DND-41 (cell line): ENCODE results near the gene IL3RA.

Experiments used
- EZH2 ChIP-seq: IDR thresholded peaks from 3 replicates; pipeline ENCODE4 v1.6.1; 2012; ENCODE audit warnings: borderline replicate concordance, low read depth, mild to moderate bottlenecking, moderate library complexity, low read length, inconsistent platforms; ENCODE audit not compliant: severe bottlenecking
- TF ChIP-seq, protein P1 (sequence below): IDR thresholded peaks from 2 replicates; pipeline ENCODE4 v1.5.1; 2012; ENCODE audit warnings: borderline replicate concordance, low read length, moderate library complexity, mild to moderate bottlenecking; ENCODE audit not compliant: poor library complexity, severe bottlenecking; ENCODE audit errors: extremely low read depth

- TF ChIP-seq, protein P1, sequence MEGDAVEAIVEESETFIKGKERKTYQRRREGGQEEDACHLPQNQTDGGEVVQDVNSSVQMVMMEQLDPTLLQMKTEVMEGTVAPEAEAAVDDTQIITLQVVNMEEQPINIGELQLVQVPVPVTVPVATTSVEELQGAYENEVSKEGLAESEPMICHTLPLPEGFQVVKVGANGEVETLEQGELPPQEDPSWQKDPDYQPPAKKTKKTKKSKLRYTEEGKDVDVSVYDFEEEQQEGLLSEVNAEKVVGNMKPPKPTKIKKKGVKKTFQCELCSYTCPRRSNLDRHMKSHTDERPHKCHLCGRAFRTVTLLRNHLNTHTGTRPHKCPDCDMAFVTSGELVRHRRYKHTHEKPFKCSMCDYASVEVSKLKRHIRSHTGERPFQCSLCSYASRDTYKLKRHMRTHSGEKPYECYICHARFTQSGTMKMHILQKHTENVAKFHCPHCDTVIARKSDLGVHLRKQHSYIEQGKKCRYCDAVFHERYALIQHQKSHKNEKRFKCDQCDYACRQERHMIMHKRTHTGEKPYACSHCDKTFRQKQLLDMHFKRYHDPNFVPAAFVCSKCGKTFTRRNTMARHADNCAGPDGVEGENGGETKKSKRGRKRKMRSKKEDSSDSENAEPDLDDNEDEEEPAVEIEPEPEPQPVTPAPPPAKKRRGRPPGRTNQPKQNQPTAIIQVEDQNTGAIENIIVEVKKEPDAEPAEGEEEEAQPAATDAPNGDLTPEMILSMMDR, result no peak
- TF ChIP-seq EZH2, result no peak
Measured at GRCh38 chrX:1419545-1420355, 83.2 kb downstream of the IL3RA start.
